Hematopoietic multipotent progenitor cell (in vitro differentiated cells): Measurements from ENCODE around the gene RPS27A. TPM values are rescaled to one million over a fixed set of nuclear protein-coding genes. Genes with fewer than 3 reads are reported as not detected.

Source experiments
- total RNA-seq: library from RNA; depleted of rRNA; stranded (reverse); fragments of >200 nt; gene quantifications from one replicate; pipeline ENCODE4 v1.2.3, GENCODE V29; 2012

RPS27A gene
- total RNA-seq, 1 donor, result 978 TPM

Other genes starting within 250 kb of the RPS27A start
- 69.2 TPM for gene RTN4, start 182.2 kb upstream of the RPS27A start, total RNA-seq
- gene CLHC1, start 395 bp upstream of the RPS27A start, total RNA-seq, result 3.8 TPM
- 19.1 TPM for gene MTIF2, start 36.5 kb downstream of the RPS27A start, total RNA-seq
- gene CCDC88A, start 187.2 kb downstream of the RPS27A start, total RNA-seq, result 47.1 TPM